Activated T-helper 9 cell treated with anti-CD3 and anti-CD28 coated beads, Interleukin-2, amount 50 U/mL, for 16 hours (primary cell): ENCODE data around the gene WDR7.

Source experiments
- DNase-seq: peaks from one replicate; pipeline ENCODE4 v3.0.0-alpha.2; 2020; ENCODE audit warnings: low read depth

Gene WDR7

DNA sequence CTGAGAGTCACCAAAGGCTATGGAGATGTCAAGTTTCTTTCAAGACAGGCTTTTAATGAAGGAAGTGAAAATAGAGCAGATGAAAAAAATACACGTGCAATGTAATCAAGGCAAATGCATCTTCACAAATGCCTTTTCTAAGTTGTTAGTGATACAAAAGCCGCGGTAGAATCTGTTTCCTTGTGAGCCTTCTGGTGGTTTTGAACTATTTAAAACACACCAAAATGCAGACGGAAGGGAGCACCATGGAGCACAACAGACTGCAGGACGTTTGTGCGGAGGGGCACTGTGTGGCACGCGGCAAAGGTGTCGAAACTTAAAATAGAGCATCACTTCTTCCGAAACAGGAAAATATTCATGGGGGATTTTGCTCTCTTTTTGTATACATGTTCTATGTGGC lies 430.7 kb downstream of the WDR7 start:
- DNase-seq, result no peak

GRCh38 chr18:57083485-57083884 lies 432.3 kb downstream of the WDR7 start:
- no peak for DNase-seq

DNA sequence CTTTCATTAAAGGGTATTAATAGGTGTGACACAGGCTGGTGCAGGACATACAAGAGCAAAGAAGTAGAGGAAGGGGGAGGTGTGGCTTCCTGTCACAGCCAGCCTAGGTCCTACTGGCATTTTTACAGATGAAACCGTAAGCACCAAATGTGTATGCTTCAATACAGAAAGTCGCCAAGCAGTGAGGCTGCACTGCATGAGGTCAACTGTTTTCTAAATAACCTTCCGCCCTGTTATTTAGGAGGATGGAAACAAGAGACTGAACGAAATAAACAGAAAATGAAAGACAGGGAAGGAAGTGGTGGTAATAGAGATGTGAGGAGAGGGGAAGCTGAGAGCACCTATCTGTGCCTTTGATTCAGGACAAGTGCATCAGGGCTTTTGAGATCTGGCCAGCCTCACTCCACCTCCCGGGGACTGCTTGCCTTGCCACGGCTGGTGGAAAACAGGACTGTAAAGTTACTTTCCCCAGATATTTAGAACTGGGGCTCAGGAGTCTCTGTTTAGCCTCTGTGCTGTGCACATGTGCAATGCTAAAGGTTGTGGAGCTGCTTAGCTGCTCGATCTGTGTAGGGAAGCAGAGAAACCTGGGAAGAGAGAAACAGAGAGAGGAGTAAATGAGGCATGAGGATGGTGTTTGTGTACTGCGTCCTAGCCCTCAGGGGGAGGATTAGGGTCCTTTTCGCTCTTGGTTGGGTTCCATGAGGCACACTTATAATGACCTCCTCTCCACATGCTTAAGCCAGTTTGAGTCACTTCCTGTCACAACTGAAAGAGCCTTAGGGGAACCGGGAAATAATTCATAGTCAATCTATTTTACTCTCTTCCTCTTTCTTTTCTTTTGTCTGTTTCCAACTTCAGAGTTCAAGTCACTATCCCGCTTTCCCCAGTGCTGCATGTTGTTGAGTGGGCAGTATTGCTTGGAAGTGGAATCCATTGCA lies 433.4 kb downstream of the WDR7 start:
- no peak for DNase-seq

DNA sequence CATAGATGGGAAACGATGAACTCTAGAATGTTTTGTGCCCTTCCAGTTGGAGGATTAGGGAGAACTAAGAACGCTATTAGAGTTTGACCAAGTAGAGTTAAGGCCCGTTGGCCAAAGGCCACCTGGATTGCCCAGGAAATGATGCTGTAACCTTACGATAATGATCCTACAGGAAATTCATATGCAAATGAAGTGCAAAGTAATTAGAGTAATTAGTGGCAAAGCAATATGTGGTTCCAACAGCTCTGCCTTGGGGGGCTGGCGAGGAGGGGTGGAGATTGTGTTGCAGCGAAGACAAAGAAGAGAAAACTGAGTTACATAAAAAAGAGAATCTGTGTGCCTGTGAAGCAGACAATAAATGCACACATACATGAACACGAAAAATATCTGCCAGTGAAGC lies 434.2 kb downstream of the WDR7 start:
- DNase-seq, result no peak

DNA sequence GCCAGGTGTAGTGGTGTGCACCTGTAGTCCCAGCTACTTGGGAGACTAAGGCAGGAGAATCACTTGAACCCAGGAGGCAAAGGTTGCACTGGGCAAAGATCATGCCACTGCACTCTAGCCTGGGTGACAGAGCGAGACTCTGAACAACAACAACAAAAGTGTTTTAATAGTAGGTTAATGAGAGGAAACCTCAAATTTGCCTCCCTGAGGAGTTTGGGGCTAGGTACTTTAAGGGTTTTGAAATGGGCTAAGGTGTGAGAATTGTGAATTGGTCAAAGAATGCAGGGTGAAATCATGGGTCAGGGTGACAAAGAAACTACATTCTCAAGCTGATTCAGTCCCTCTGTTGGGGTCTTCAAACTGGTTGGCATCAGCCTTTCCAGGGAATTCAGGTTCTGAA lies 435.0 kb downstream of the WDR7 start:
- no peak for DNase-seq
